HG03442 (cell line): ENCODE measurements around the gene CARNS1.
"Not testable (repeated sequence)": the region's sequence is repeated elsewhere in the genome, so short reads cannot be mapped to it uniquely, and the experiment has no call there.

Experiments used
- ATAC-seq: cut with Tn5 transposase; IDR thresholded peaks from one replicate; pipeline ENCODE4 v1.9.1; 2021; ENCODE audit warnings: mild to moderate bottlenecking, moderate library complexity; ENCODE audit not compliant: unreplicated experiment

Gene CARNS1

GRCh38 chr11:67427364-67427859 is 11.9 kb downstream of the CARNS1 start:
- not testable (repeated sequence) for ATAC-seq

GRCh38 chr11:67428052-67429001 is 12.8 kb downstream of the CARNS1 start, which contains the start of gene RPS6KB2:
Gene RPS6KB2 (plus strand): TSS chr11:67428494. CDS start chr11:67428546, 52 bp downstream.
- ATAC-seq = peak; percentile 84

- no peak for ATAC-seq
Measured at GRCh38 chr11:67429038-67429668, 13.7 kb downstream of the CARNS1 start.

DNA sequence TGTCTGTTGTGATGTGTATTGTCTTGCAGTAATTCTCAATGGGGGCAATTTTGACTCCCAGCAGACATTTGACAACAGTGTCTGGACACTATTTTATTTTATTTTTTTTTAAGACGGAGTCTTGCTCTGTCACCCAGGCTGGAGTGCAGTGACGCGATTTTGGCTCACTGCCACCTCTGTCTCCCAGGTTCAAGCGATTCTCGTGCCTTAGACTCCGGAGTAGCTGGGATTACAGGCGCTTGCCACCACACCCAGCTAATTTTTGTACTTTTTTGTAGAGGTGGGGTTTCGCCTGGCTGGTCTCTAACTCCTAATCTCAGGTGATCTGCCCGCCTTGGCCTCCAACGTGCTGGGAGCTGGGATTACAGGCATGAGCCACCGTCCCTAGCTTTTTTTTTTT is 14.2 kb downstream of the CARNS1 start:
- ATAC-seq = no peak

DNA sequence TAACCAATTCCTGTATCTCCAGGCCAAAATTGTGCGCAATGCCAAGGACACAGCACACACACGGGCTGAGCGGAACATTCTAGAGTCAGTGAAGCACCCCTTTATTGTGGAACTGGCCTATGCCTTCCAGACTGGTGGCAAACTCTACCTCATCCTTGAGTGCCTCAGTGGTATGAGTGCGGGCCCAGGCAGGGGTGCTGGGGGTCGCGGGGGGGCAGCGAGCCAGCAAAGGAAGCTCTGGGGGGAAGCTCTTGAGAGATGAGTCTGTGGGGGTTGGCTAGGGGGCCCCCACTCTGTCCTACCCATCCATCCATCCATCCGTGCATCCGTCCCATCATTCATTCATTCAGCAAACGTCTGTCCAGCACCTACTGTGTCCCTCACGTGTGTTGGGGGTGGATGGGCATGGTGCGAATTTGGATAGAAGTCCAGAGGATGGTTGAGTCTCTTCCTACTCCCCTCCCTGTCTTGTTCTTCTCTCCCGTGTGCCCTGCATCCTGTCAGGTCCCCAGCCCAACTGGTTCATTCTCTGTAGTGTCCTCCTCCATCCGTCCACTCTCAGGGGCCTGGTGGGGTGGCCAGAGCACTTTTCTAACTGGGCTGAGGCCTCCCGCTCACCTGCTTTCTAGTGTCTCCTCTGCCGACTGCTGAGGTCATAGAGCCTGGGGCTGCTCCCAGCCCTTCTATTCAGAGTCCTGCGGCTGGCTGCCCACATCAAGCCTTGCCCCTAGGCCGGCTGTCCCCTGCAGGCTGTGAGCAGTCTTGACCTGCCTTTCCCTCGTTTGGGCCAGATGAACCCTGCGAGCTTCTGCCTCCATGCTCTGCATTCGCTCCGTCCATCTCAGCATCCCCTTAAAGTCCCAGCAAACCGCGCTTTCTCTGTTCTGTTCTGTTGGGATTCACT is 16.1 kb downstream of the CARNS1 start:
- no peak for ATAC-seq

- ATAC-seq = no peak
Measured at GRCh38 chr11:67432655-67433349, 17.3 kb downstream of the CARNS1 start.

DNA sequence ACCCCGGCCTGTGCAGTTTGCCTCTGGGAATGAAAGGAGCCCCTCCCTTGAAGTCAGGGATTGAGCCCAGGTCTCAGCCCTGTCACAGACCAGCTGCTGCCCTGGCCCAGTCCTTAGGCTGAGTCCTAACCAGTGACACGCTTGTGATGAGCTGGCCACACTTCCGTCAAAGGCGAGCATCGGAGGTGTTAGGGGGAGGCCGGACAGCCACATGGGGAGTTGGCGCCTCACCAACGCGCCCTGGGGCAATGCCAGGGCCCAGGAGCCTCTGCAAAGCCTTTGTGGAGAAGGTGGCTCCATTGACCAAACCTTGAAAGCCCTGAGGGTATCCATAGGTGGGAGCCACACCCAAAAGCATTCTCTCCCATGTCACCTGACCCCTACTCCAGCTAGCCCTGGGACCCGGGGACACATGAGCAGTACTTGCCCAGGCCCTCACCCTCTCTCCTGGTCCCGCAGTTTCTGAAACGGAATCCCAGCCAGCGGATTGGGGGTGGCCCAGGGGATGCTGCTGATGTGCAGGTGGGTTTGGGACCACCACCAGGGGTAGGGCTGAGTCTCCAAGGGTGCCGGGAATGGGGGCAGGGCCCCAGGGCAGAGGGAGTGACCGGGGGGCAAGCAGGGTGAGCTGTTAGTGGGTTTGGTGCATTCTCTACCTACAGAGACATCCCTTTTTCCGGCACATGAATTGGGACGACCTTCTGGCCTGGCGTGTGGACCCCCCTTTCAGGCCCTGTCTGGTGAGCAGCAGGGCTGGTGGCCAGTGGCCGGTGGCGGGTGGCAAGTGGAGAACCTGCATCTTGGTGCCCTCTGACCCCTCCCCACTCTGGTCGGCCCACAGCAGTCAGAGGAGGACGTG is 18.3 kb downstream of the CARNS1 start:
- no peak for ATAC-seq

DNA sequence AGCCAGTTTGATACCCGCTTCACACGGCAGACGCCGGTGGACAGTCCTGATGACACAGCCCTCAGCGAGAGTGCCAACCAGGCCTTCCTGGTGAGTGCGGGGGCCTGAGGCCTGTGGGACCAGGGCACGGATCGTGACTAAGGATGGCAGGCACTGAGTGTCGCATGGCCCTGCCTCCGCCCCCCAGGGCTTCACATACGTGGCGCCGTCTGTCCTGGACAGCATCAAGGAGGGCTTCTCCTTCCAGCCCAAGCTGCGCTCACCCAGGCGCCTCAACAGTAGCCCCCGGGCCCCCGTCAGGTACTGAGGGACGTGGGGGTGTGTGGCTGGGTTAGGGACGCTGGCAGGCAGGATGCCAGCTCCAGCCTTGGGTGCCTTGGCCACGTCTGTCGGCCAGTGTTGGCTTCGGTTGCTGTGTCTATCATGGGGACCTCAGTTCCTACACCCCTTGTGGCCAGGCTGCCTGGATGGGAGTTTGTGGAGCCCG is 19.0 kb downstream of the CARNS1 start:
- ATAC-seq = no peak

- ATAC-seq = no peak
Measured at GRCh38 chr11:67435031-67435726, 19.7 kb downstream of the CARNS1 start.

DNA sequence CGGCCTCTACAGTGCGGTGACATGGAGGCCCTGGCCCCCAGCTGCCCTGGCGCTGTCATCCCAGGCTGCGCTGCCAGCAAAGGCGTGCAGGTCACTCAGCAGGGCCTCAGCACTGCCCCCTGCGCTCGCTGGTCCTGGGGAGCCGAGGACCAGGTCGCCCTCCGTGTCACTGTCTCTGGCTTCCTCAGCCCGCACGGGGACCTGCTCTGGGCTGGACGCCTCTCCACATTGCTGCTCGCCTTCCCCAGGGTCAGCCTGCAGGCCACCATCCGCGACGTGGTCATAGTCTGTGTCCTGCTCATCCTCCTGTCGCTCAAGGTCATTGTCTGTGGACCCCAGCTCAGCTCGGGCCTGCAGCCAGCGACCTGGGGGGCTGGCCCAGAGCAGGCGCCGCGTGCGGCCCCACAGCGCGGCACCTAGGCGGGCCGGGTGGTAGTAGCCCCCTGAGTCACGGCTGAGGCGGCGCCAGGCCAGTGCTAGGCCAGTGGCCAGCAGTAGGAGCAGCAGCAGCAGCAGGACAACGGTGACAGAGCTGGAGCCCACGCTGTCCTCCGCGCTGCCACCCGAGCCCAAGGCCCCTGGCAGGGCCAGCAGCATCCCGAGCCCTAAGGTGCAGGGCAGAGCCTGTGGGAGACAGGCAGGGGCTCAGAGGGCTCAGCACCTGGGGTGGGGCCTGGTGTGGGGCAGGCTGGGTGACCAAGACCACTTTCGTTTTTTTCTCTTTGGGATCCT is 20.4 kb downstream of the CARNS1 start:
- ATAC-seq = no peak

DNA sequence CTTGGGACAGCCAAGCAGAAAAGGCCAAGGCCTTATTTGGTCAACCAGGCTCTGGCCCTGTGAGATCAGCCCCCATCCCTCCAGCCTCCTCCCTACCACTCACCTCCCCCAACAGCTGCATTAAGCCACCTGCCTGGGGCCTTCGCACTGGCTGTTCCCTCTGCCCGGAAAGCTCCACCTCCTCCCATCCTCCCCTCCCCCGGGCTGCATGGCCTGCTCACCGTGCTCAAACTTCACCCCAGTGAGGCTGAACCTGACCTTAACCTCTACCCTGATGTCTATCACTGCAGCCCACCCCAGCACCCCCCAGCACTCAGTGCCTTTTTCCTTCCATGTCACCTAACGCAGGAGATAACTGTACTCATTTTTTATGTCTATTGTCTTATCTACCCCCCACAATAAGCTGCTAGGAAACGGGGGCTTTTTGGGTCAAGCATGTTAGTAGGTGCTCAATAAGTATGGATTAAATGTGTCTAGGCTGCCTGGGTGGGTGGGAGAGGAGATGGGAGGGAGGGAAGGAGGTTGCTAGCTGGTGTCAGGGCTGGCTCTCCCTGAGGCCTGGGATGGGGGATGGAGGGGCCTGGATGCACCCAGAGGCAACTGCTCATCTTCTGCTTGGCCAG is 21.1 kb downstream of the CARNS1 start:
- ATAC-seq = no peak

- no peak for ATAC-seq
Measured at GRCh38 chr11:67437082-67437808, 21.8 kb downstream of the CARNS1 start, which contains the start of gene PTPRCAP. Gene PTPRCAP (minus strand): TSS chr11:67437682. CDS start chr11:67437619, 63 bp downstream.

DNA sequence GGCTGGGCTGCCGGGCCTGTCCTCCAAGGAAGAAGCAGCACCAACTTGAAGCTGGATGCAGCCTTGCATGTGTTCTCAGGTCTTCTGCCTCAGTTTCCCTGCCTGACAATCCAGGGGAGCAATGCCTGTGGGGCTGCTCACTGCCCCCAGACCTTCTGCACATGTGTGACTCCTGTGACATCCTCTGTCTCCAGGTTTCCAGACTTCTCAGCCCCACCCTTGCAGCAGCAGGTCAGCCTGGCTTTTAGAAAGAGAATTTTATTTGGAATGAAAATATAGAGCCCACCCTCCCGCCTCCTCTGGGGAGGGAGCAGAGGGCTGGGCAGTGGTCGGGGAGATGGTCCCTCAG is 22.3 kb downstream of the CARNS1 start:
- ATAC-seq = no peak

- ATAC-seq = no peak
Measured at GRCh38 chr11:67438158-67438902, 22.9 kb downstream of the CARNS1 start.

- no peak for ATAC-seq
Measured at GRCh38 chr11:67439321-67440228, 24.1 kb downstream of the CARNS1 start.
